ENCODE results near the gene GRIN2A.

Gene GRIN2A

GRCh38 chr16:10138881-10139280, 43.3 kb downstream of the GRIN2A start:
- no peak for TF ChIP-seq POLR2AphosphoS5 (IDR thresholded peaks at IDR 0.05; ENCODE audit: borderline replicate concordance, low read depth, low read length)
- no peak for TF ChIP-seq FOXP2 (optimal IDR thresholded peaks at IDR 0.05; ENCODE audit: control extremely low read depth, extremely low read length, insufficient read depth)
- no peak for TF ChIP-seq EZH2 (IDR thresholded peaks at IDR 0.05)
- H3K4me3 ChIP-seq = no peak overlapping the region
- no peaks in the 10 kb centered on the region for H3K36me3 ChIP-seq (ENCODE audit: insufficient read depth, low read length)
- no peaks in the 10 kb centered on the region for H3K9me3 ChIP-seq (ENCODE audit: low read depth, low read length)
- no peak for DNase-seq (ENCODE audit: low read depth, low spot score)
- H3K9ac ChIP-seq (ENCODE audit: insufficient read length) = no peak overlapping the region
- H3K27ac ChIP-seq = no peak overlapping the region

- no peak overlapping the region for H3K9ac ChIP-seq (ENCODE audit: insufficient read length)
- DNase-seq (ENCODE audit: low read depth, low spot score) = no peak
- no peak overlapping the region for H3K4me3 ChIP-seq
- no peak overlapping the region for H3K27ac ChIP-seq
- H3K36me3 ChIP-seq (ENCODE audit: insufficient read depth, low read length) = no peaks in the 10 kb centered on the region
- no peak for TF ChIP-seq FOXP2 (optimal IDR thresholded peaks at IDR 0.05; ENCODE audit: control extremely low read depth, extremely low read length, insufficient read depth)
- no peak for TF ChIP-seq POLR2AphosphoS5 (IDR thresholded peaks at IDR 0.05; ENCODE audit: borderline replicate concordance, low read depth, low read length)
- TF ChIP-seq EZH2 (IDR thresholded peaks at IDR 0.05) = no peak
- H3K9me3 ChIP-seq (ENCODE audit: low read depth, low read length) = no peaks in the 10 kb centered on the region
Observed at GRCh38 chr16:10137341-10137740, 44.9 kb downstream of the GRIN2A start.

DNA sequence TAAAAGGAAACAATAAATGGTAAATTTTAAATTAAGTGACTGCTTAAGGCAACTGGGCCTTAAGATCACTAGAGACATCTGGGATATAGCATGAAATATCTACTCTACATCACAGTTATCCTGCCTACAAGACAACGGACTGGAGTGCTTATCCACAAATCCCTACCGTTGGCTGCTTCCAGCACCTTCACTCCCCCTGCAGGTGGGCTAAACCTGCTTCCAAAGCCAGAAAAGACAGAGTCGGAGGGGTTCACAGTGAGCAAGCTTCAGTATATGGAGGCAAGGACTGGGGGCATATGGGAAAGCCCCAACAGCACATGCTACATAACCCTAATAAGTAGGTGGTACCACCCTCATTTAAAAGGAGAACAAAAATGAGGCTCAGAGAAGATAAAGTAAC, 45.3 kb downstream of the GRIN2A start:
- H3K4me3 ChIP-seq = no peak overlapping the region
- no peak for DNase-seq (ENCODE audit: low read depth, low spot score)
- no peak overlapping the region for H3K27ac ChIP-seq
- no peaks in the 10 kb centered on the region for H3K36me3 ChIP-seq (ENCODE audit: insufficient read depth, low read length)
- H3K9ac ChIP-seq (ENCODE audit: insufficient read length) = no peak overlapping the region
- no peak for TF ChIP-seq POLR2AphosphoS5 (IDR thresholded peaks at IDR 0.05; ENCODE audit: borderline replicate concordance, low read depth, low read length)
- TF ChIP-seq EZH2 (IDR thresholded peaks at IDR 0.05) = no peak
- TF ChIP-seq FOXP2 (optimal IDR thresholded peaks at IDR 0.05; ENCODE audit: control extremely low read depth, extremely low read length, insufficient read depth) = no peak
- no peaks in the 10 kb centered on the region for H3K9me3 ChIP-seq (ENCODE audit: low read depth, low read length)

DNA sequence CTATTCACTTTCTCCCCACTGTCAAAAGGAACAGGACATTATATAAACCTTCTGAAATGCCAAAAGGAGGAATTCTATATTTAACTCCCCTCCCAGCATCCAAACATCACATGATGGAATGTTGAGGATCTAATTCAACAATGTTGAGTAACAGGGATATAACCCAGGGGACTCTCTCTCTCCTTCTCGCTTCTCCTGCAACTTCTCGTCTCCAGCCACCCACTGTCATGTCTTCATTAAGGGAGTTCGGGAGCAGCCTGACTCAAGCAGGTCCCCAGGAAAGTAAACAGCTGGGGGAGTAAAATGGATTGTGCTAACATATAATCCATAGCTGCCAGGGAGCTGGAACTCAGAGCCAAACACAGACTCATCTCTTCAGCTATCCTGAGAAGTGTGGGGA, 51.7 kb downstream of the GRIN2A start:
- Histone ChIP-seq H3K9ac (ENCODE audit: insufficient read length) (no peak overlapping the region), H3K9me3 (ENCODE audit: low read depth, low read length) (no peaks in the 10 kb centered on the region), H3K27ac (no peak overlapping the region), H3K36me3 (ENCODE audit: insufficient read depth, low read length) (no peaks in the 10 kb centered on the region), H3K4me3 (no peak overlapping the region)
- DNase-seq (ENCODE audit: low read depth, low spot score) = no peak
- TF ChIP-seq FOXP2 (optimal IDR thresholded peaks at IDR 0.05; ENCODE audit: control extremely low read depth, extremely low read length, insufficient read depth) (no peak), EZH2 (IDR thresholded peaks at IDR 0.05) (no peak)

DNA sequence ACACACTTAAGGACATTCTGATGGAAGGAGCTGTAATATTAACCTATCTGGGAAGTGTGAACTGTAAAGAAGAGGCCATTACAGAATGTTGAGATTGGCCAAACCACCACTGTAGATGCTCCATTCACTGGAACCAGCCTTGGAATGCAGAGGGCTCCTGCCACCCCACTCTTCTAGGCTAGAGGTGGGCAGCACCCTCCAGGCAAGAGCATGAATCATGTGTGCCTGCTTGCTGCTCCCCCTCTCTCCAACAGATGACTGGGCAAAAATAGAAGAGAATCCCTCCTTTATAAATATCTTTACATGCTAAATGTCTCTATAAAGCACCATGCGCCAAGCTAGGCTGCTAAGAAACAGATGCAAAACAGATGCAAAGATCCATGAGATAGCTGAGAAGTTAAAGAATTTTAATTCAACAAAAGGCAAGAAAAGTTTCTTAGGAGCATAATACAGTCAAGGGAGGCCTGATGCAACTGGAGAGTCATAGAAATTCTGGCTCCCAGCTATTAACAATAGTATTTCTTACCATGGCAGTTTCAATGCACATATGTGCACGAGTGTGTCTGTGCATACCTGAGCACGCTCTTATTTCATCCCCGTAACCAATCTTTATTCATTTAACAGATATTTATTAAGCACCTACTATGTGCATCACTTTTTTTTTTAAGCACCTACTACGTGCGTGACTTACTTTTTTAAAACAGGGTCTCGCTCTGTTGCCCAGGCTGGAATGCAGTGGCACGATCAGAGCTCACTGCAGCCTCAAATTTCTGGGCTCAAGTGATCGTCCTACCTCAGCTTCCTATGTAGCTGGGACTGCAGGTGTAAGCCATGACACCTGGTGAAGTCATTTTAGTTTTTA, 53.6 kb downstream of the GRIN2A start:
- no peak overlapping the region for H3K9ac ChIP-seq (ENCODE audit: insufficient read length)
- DNase-seq (ENCODE audit: low read depth, low spot score) = no peak
- no peak for TF ChIP-seq EZH2 (IDR thresholded peaks at IDR 0.05)
- no peak for TF ChIP-seq FOXP2 (optimal IDR thresholded peaks at IDR 0.05; ENCODE audit: control extremely low read depth, extremely low read length, insufficient read depth)
- TF ChIP-seq POLR2AphosphoS5 (IDR thresholded peaks at IDR 0.05; ENCODE audit: borderline replicate concordance, low read depth, low read length) = no peak
- no peaks in the 10 kb centered on the region for H3K36me3 ChIP-seq (ENCODE audit: insufficient read depth, low read length)
- H3K27ac ChIP-seq = no peak overlapping the region
- no peak overlapping the region for H3K4me3 ChIP-seq
- no peaks in the 10 kb centered on the region for H3K9me3 ChIP-seq (ENCODE audit: low read depth, low read length)

- no peak overlapping the region for H3K4me3 ChIP-seq
- no peak for DNase-seq (ENCODE audit: low read depth, low spot score)
- TF ChIP-seq EZH2 (IDR thresholded peaks at IDR 0.05) (no peak), FOXP2 (optimal IDR thresholded peaks at IDR 0.05; ENCODE audit: control extremely low read depth, extremely low read length, insufficient read depth) (no peak), POLR2AphosphoS5 (IDR thresholded peaks at IDR 0.05; ENCODE audit: borderline replicate concordance, low read depth, low read length) (no peak)
- H3K27ac ChIP-seq = no peak overlapping the region
- H3K9ac ChIP-seq (ENCODE audit: insufficient read length) = no peak overlapping the region
- no peaks in the 10 kb centered on the region for H3K9me3 ChIP-seq (ENCODE audit: low read depth, low read length)
- no peaks in the 10 kb centered on the region for H3K36me3 ChIP-seq (ENCODE audit: insufficient read depth, low read length)
Observed at GRCh38 chr16:10126686-10127085, 55.5 kb downstream of the GRIN2A start.

DNA sequence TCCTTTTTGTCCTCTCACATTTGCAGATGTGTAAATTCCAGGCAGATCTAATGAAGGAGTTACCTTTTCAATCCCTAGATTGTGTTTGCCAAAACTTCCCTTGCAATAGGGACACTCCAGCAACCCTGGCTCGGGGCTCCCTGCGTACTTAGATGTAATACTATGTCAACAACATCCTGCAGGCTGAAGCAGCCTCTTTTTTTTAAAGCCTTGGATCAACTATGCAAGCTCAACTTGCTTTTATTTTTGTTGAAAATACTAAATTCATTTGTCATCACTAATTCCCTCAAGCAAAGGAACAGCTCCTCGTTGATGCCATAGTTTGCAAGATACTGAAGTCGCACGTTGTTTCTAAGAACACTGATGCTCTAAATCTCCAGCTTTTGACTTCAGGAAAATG, 59.1 kb downstream of the GRIN2A start:
- H3K9me3 ChIP-seq (ENCODE audit: low read depth, low read length) = no peaks in the 10 kb centered on the region
- H3K4me3 ChIP-seq = no peak overlapping the region
- no peak overlapping the region for H3K27ac ChIP-seq
- TF ChIP-seq FOXP2 (optimal IDR thresholded peaks at IDR 0.05; ENCODE audit: control extremely low read depth, extremely low read length, insufficient read depth) (no peak), POLR2AphosphoS5 (IDR thresholded peaks at IDR 0.05; ENCODE audit: borderline replicate concordance, low read depth, low read length) (no peak), EZH2 (IDR thresholded peaks at IDR 0.05) (no peak)
- DNase-seq (ENCODE audit: low read depth, low spot score) = no peak
- no peak overlapping the region for H3K9ac ChIP-seq (ENCODE audit: insufficient read length)
- H3K36me3 ChIP-seq (ENCODE audit: insufficient read depth, low read length) = no peaks in the 10 kb centered on the region

- Histone ChIP-seq H3K4me3 (no peak overlapping the region), H3K27ac (no peak overlapping the region), H3K36me3 (ENCODE audit: insufficient read depth, low read length) (no peaks in the 10 kb centered on the region), H3K9ac (ENCODE audit: insufficient read length) (no peak overlapping the region), H3K9me3 (ENCODE audit: low read depth, low read length) (no peaks in the 10 kb centered on the region)
- DNase-seq (ENCODE audit: low read depth, low spot score) = no peak
- TF ChIP-seq FOXP2 (optimal IDR thresholded peaks at IDR 0.05; ENCODE audit: control extremely low read depth, extremely low read length, insufficient read depth) (no peak), EZH2 (IDR thresholded peaks at IDR 0.05) (no peak), POLR2AphosphoS5 (IDR thresholded peaks at IDR 0.05; ENCODE audit: borderline replicate concordance, low read depth, low read length) (no peak)
Observed at GRCh38 chr16:10122546-10122945, 59.7 kb downstream of the GRIN2A start.

Data from SK-N-MC (cell line).